Jurkat, Clone E6-1 (cell line): ENCODE measurements around the gene ARAP1.
A peak's percentile ranks its signal among the peaks of the same experiment; 100 is the strongest.

Source experiments
- DNase-seq: peaks from one replicate; pipeline ENCODE4 v3.0.0-alpha.2; 2011; ENCODE audit warnings: low read depth, low spot score
- H3K4me3 ChIP-seq: 2 replicates; pipeline ENCODE4 v1.5.1; 2011; ENCODE audit warnings: mild to moderate bottlenecking, low read length, control low read depth, moderate library complexity

The ARAP1 gene

DNA sequence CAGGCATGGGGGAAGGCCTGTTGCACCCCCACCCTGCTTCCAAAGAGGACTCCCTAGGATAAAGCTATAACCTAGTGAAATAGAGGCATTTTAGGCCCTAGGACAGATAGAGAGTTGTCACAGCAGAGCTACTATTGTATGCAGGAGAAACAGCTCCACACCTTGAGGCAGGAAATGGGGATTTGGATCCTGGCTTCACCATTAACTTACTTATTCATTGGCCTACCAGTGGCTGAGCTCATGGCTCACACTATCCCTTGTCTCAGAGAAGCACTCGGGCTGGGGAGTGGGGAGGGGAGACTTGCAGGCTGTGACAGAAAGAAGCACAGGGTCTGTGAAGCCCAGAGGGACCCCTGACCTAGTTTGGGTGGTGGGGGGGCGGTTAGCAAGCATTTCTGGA is 77.0 kb downstream of the ARAP1 start:
- H3K4me3 ChIP-seq, result no peak overlapping the region
- no peak for DNase-seq

DNA sequence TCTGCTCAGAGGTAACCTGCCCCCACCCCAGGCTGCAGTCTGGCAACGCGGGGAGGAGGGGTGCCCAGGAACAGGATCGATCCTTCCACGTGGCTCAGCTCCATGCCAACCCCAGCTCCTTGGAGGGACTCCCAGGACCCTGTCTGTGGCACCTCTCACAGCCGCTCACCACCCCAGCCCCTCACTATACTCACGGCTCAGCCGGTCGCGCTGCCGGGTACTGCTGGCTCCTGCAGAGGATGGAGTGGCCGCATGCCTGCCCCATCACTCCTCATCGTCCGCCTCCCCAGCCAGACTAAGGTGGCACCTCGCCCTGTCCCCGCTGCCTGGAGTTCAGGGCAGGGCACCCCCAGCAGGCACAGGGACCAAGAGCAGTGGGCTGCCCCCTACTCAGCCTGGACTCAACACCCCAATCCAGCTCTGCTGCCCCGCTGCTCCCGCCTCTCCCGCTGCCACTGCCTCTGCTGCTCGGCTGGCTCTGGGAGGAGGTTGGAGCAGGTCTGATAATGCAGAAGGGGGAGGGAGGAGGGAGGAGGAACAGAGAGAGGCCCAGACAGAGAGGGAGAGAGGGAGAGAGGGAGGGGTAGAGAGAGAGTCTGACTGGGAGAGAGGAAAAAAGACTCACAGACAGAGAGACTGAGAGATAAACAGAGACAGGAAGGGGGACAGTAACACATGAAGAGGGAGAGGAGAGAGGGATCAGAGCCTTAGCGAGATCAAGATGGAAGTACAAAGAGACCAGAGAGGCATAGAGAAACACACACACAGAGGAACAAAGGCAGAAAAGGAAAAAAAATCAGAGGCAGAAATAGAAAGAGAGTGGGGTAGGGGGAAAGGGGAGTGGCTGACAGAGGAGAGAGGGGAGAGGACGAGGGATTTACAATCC is 78.0 kb downstream of the ARAP1 start, which contains the start of gene PDE2A:
Gene PDE2A (minus strand): TSS at position 480 of the 886 bp plus-strand sequence. CDS start 215 bp downstream, at position 265.
- no peak within 1 kb of the TSS for H3K4me3 ChIP-seq
- no peak for DNase-seq

GRCh38 chr11:72673284-72673942 is 78.8 kb downstream of the ARAP1 start:
- no peak overlapping the region for H3K4me3 ChIP-seq

DNA sequence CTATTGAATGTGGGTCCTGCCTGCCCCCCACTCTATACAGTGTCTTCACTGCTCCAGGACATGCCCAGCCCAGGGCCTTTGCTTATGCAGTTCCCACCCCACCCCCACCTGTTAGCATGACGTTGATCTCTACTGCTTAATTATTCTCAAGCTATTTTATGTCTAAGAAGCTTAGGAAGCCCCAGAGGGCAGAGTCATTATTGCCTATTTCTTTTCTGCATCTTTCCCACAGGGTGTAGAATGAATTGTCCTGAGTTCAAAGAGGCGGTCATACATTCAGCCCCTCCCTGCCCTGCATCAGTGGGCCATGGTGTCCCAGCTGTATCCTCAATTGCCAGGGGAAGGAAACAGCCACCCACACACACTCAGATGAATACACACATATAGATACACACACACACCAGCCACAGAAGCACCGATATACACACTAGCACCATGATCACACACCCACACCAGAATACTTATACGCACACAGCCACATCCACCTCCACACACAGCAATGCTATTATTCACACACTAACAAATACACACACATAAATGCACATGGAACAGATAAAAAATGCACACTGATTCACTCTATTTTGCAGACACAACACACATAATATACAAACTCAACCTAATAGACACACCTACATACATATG is 79.5 kb downstream of the ARAP1 start:
- DNase-seq, result no peak
- H3K4me3 ChIP-seq, result no peak overlapping the region

More at GRCh38 chr11:72673284-72673942, 78.8 kb downstream of the ARAP1 start:
- DNase-seq, result no peak

DNA sequence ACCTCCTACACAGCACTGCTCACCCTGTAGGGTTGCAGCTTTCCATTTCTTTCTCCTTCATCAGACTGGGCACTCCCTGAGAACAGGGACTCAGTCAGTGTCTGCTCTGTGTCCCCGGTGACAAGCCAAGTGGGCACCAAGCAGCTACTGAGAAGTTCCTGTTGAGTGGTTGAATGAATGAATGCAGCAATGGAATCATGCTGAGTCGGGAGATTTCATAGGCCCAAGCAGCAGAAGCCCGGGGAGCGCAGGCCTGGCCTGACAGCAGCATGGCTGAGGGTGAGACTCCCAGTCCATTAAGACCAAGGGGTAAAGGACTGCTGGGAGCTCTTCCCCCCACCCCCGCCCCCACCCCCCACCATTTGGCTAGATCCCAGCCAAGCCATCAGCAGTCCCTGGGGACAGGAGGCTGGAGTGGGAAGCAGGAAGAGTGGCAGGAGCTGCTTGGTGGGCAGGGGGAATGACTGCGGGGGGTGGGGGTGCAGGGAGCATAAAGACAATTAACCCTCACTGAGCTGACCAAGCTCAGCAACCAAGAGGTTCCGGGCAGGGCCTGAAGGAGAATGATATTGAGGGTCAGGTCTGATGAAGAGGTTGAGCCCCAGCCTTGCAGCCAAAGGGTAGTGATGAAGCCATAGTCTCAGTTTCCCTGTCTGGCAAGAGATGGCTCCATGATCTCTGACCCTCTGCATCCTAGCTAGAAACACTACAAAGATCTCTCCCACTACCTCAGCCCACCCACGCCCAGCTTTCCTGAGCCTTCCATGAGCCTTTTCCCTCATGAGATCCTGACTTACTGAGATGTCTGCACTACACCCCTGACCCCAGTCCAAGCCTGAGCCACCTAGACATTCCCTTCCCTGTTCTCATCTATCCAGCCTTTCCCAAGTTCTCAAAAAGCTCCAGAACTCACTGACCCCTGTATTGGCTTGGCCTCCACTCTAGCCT is 80.8 kb downstream of the ARAP1 start:
- DNase-seq, result no peak
- H3K4me3 ChIP-seq, result no peak overlapping the region

DNA sequence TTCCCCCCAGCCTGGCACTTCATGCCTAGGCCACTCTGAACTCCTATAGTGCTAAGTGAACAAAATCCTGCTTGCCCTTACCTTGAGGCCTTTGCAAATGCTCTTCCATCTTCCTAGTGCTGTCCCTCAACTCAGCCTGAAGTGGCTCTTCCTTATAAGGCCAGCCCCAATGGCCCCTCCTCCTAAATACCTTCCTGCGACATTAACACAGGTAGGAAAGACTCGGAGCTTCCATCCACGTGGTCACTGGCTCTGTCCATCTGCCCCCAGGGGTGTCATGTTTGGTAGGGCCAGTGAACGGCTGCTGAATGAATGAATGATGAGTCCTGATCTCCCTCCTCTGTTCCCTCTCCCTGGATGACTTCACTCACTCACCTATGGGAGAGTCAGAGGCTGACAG is 82.2 kb downstream of the ARAP1 start:
- H3K4me3 ChIP-seq, result no peak overlapping the region
- DNase-seq, result no peak

DNA sequence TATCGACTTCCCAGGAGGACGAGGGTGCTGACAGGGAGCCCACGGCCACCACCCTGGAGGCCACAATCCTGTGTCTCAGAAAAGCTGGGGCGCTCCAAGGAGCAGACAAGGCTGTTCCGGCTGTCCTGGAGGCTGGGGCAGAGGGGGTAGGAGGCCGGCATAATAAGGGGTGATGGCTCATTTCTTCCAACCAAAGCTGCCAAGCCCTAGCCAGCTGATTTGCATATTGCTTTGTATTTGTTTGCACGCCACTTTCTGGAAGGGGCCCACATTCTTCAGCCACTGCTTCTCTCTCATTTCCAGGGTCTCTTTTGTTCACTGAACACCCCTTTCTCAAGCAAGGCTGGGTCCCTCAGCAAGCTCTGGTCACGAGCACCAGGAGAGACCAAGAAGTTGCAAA is 82.7 kb downstream of the ARAP1 start:
- DNase-seq, result no peak
- H3K4me3 ChIP-seq, result no peak overlapping the region

- DNase-seq, result peak; percentile 42
- H3K4me3 ChIP-seq, result no peak overlapping the region
Measured at GRCh38 chr11:72668629-72669347, 83.4 kb downstream of the ARAP1 start.

- no peak overlapping the region for H3K4me3 ChIP-seq
- DNase-seq, result no peak
Measured at GRCh38 chr11:72665911-72666472, 86.2 kb downstream of the ARAP1 start.

GRCh38 chr11:72662036-72662435 is 90.2 kb downstream of the ARAP1 start:
- H3K4me3 ChIP-seq, result no peak overlapping the region
- no peak for DNase-seq

DNA sequence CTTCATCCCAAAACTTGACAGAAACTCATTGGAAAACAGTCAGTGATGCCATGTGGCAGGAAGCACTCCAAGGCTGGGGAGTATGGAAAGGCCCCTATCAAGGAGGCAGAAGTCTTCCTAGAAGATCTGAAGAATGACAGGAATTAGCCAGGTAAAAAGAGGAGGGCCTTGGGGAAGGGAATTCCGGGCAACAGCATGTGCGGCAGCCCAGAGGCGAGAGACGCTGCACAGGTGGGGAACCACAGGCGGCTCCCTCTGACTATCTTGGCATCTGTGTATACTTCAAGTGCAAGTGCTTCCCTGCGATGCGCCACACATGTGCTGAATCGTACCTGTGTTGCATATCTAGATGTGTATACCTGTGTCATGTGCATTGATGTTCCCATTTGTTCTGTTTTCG is 90.7 kb downstream of the ARAP1 start:
- DNase-seq, result no peak
- no peak overlapping the region for H3K4me3 ChIP-seq

DNA sequence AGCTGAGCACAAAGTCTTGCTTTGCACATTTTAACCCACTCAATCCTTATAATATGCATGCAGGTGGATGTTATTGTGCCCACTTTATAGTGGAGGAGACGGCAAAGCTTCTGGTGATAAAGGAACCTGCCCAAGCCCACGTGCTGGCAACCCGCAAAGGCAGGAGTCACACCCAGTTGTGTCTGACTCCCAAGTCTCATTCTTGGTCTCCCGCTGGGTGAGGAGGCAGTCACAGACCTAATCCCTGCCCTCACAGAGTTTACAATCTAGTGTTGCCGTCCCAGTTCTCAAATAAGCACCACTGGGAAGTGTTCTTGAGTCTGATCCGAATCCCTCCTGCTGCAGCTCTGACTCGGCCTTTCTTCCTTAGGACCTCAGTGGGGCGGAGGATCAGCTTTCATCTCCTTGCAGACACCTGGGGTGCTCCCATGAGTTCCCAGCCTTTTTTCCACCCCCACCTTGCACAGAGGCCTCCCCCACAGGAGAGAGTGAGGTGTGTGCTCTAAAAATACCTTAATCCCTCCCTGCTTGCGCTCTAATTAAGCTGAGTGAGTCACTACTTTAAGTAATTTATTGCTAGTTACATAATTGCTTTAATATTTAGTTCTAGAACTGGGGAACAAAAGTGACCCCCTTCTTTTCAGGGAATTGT is 93.1 kb downstream of the ARAP1 start:
- DNase-seq, result no peak
- H3K4me3 ChIP-seq, result no peak overlapping the region

DNA sequence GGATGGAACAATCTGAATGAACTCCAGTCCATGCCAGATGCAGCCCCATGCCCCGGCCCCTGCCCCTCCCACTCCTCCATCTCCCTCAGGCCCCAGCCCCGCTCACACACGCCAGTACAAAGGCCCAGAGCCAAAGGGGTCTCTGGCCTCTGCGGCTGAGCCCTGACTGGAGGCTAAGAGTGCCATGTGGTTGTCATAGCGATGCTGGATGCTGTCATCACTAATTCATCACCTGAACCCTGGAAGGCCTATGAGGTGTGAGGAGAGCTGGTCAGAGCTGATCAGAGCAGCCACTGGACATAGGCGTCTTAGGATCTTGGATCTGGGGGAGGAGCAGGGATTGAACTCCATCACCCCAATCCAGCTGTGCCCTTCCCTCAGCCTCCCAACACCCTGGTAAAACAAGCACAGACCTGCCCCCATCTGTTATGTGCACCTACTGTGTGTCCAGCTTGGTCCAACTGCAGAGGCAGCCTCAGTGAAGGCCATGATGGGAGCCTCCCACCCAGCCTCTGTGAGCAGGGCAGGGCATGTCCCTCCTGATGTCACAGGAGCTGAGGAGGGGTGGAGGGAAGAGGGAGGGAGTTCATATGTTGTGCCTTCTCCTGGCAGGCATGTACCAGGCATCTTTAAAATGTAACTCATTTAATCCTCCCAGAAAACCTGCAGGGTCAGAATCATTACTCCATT is 94.7 kb downstream of the ARAP1 start:
- no peak for DNase-seq

DNA sequence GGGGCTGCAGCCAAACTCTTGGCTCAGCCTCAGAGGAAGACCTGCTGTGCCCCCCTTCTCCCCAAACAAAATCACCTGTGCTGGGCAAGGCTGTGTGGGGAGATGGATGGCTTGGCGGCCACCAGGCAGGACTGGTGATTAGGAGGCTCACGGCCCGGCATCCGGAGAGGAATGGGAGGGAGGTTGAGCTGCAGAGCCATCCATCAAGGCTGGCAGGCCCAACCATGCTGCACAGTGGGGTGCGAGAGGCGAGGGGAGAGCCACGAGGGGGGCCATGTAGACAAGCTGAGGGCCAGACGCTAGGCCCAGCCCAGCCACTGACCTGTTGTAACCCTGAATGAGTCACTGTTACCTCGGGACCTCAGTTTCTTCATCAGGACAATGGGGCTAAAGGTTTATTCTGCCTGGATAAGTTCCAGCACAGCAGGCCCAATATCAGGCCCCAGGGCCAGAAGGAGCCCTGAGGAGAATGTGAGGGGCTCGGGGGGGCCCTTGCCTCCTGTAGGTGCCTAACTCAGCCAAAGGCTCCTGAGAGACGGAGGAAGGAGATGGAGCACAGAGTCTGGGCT is 96.2 kb downstream of the ARAP1 start:
- DNase-seq, result no peak
- H3K4me3 ChIP-seq, result no peak overlapping the region

More for the DNA sequence above, 94.7 kb downstream of the ARAP1 start:
- no peak overlapping the region for H3K4me3 ChIP-seq

DNA sequence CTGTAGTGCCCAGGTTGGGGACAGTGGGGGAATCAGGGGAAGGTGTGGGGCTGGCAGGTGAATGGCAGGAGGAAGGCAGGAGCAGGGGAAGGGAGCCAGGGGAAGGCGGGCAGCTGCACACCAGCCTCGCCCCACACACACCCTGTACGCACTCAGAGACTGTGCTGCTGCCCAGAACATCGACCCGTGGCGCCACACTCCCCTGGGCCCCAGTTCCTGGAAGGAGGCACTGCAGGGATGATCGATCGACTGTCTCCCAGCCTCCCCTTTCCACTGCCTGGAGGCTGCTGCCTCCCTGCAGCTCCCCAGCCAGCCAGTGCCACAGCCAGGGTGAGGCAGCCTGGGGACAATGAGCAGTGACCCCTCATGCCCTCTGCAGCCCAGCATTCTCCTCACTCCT is 97.2 kb downstream of the ARAP1 start:
- DNase-seq, result no peak
- H3K4me3 ChIP-seq, result no peak overlapping the region

- no peak overlapping the region for H3K4me3 ChIP-seq
- DNase-seq, result no peak
Measured at GRCh38 chr11:72653649-72654048, 98.6 kb downstream of the ARAP1 start.
